Stomach (tissue), 4 donors: ENCODE results near the gene MOV10L1.

Experiments
- POLR2A ChIP-seq, 4 donors: fragments of 450-650 bp; IDR thresholded peaks; one replicate each; pipeline ENCODE4 v1.6.1; 2016; ENCODE audit warnings: antibody characterized with exemption in 4 of 4, control low read depth in 2 of 4, mild to moderate bottlenecking in 1 of 4, moderate library complexity in 1 of 4
- TF ChIP-seq, protein P1 (sequence below), 7 experiments: fragments of 450-650 bp in 4 of 7; fragments of 200-600 bp in 3 of 7; sonication (generic) in 3 of 7; IDR thresholded peaks; one replicate each; pipeline ENCODE4 v1.5.1; 2016 to 2019; ENCODE audit warnings: antibody characterized with exemption in 7 of 7, control low read depth in 2 of 7, mild to moderate bottlenecking in 1 of 7

- TF ChIP-seq, protein P1, sequence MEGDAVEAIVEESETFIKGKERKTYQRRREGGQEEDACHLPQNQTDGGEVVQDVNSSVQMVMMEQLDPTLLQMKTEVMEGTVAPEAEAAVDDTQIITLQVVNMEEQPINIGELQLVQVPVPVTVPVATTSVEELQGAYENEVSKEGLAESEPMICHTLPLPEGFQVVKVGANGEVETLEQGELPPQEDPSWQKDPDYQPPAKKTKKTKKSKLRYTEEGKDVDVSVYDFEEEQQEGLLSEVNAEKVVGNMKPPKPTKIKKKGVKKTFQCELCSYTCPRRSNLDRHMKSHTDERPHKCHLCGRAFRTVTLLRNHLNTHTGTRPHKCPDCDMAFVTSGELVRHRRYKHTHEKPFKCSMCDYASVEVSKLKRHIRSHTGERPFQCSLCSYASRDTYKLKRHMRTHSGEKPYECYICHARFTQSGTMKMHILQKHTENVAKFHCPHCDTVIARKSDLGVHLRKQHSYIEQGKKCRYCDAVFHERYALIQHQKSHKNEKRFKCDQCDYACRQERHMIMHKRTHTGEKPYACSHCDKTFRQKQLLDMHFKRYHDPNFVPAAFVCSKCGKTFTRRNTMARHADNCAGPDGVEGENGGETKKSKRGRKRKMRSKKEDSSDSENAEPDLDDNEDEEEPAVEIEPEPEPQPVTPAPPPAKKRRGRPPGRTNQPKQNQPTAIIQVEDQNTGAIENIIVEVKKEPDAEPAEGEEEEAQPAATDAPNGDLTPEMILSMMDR (IDR thresholded peaks at IDR 0.05) = no peak
- TF ChIP-seq POLR2A (IDR thresholded peaks at IDR 0.05) = no peak
Measured at GRCh38 chr22:50076646-50077535, 12.9 kb upstream of the MOV10L1 start.
